Measurements from ENCODE around the gene IFITM10.
A peak's percentile ranks its signal among the peaks of the same experiment; 100 is the strongest.

Gene IFITM10

DNA sequence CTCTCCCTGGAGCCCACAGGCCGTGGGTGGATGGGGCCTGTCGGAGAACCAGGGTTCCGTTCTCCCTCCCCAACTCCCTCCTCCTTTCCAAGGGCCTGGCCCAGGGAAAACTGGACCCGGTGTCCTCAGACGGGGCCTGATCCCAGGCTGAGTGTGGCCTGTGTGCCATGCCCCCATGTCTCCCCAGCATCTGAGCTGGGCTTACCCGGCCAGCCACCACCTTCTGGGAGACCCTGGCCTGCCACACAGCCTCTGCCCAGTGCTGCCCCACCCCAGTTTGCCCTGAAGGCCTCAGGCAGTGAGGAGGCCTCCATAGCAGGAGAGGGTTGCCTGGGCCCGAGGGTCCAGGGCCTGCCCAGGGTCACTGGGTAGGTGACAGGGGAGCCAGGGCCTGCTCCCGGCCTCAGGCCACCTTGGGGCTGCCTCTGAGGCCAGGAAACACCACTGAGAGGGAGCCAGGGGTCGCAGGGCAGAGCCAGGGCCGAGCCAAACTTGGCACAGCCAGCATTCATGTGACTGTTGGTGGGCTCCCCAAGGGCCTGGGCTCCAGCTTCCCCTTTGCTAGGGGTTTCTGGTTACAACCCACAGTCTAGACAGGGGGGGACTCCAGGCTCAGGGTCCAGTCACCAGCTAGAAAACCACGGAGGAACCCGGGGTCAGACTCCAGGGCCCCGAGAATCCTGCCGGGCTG is 590 bp upstream of the IFITM10 start:
- DNase-seq: no peak

DNA sequence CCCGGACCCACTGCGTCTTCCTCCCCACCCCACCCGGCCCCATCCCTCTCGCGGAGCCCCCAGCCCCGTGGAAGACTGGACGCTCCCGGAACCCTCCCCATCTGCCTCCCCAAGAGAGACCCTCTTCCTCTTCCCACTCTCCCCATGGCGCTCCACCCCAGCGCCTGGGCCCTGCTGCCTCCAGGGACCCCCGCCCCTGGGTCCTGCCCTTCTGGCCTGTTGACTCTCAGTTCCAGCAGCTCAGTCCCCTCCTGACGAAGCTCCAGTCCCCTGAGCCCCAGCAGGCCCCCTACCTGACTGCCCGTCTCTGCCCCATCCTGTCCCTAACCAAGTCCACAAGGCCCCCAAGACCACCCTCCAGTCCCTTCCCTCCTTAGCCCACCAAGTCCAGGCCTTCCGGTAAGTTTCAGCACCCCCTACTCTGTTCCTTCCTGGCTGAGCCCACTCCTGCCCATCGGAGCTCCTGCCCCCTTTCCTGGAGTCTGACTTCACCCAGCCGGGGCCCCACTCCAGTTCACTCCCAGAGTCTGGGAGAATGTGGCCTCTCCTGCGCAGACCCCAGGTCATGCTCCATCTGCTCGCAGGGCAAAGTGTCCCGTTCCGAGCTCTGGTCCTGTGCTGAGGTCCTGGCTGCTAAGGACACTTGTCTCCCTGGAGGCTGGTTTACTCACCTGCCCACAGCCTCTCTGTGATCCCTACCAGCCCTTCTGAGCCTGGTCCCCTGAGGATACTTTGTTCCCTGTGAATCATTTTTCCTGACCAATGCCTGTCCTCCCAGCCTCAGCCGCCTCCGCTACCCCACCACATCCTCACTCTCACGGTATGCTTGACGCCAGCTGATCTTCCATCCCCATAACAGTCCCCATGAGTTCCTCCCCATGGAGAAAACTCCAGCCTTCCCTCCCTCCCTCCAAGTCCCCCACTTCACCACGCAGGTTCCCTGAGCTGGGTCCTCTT is 722 bp downstream of the IFITM10 start:
- no peak for DNase-seq

DNA sequence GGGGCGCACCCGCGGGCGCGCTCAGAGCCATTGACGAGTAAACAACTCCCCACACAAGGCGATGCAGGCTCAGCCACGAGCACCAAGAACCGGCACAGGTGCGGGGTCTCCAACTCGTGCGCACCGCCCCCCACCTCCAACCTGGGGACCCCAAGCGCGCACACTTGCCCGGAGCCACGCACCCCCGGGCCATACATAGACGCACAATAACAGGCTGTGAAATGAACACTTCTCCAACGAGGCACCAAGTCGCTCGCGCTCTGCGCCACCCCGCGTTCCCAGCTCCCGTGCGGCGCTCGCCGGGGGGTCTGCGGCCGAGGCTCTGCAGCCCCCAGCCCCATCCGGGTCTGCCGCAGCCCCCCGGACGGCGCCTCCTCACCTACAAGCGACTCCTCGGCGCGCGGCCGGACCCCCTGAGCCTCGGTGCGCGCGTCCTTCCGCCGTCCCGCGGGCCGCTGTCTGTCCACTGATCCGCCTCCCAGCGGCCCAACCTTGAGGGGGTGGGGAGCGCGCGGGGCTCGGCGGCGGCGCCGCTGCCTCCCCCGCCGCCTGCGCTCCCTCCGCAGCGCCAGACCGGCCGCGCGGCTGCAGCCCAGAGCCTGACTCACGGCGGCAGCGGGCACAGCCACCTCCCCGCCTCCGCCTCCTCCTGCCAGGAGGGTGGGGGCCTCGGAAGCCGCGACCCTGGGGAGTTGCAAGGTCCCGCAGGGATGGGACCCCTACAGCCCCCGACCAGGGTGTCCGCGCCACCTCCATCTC is 1.6 kb downstream of the IFITM10 start:
- no peak for DNase-seq

DNA sequence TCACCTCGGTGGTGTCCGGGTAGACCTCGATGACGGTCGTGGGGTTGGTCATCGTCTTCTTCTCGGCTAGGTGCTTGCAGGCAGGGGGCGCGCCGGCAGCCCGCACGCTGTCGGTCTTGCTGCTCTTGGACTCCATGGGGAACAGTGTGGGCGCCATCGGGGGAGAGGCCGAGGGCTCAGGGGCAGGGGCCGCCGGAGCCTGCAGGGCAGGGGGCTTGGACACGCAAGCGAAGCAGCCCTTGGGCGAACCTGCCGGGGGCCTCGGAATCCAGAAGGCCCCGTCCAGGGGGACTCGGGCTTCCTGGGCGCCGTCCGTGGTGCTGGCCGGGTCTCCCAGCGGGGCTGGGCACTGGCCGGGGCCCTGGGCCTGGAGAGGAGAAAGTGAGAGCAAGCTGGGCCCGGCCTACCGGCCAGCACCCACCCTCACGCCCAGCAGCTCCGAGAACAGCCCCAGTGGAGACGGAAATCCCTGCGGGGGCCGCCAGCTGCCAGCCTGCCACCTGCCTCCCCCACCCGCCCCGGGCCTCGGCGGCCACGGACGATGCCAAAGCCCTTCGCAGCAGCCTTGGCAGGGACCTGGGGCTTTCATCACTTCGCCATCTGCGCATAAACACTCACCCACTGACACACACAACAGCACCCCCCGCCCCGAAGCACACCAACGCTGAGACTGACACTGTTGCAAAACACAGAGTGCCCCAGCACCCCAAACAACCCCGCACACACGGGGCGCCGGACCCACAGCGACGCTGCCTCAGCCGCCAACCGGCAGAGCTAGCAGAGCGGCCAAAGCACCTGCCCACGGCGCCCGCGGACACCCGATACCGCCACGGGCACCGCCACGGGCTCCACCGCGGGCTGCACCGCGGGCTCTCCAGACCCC is 2.4 kb downstream of the IFITM10 start:
- DNase-seq: no peak

DNA sequence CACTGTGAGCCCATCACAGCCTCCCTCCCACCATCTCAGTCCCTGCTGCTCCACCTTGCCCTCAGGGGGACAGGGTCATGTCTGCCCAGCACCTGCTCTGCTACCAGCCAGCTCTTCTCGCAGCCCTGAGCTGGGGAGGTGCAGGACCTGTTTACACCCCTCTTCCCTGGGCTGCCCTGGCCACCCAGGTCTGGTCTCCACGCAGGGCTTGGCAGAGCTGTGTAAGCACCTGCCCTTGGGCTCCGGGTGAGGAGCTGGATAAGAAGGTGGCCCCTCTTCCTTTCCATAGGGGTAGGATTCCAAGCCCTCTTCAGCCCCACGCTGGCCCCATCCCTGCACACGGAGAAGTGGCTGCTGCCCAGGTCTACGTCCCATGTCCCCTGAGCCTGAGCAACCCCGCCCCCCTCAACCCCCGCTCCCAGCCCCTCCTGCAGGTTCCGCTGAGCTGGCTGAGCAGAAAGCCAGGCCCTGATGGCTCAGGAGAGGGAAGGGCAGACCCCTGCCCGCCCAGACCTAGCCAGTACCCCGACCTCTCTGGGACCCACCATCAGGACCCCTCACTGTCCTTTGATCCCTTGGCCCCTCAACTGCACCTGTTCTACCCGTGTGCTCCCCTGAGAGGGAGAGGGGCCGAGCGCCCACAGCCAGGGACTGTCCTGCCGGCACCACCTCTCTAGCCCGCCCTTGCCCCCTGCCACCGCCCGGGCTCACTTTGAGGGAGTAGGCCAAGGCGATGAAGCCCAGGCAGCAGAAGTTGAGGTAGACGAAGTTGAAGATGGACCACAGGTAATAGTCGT is 3.2 kb downstream of the IFITM10 start:
- DNase-seq: no peak

DNA sequence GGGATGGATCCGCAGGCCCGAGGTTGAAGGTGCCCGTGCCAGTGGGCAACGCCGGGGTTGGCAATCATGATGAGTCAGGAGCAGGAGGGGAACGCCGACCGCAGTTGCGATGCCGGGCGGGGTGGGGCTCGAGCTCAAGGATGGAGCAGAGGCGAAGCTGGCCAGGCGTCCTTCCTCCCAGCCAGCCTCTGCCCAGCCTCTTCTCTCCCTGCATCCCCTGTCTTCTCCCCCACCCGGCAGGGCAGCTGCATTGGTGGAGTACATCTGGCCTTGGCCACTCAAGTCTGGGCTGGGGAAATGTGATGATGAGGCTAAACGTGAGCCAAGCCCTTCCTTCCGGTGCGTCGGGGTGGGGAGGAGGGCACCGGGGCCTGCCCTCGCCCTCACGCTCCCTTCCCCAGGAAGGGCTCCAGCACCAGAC is 3.9 kb downstream of the IFITM10 start:
- DNase-seq: peak; percentile 84

DNA sequence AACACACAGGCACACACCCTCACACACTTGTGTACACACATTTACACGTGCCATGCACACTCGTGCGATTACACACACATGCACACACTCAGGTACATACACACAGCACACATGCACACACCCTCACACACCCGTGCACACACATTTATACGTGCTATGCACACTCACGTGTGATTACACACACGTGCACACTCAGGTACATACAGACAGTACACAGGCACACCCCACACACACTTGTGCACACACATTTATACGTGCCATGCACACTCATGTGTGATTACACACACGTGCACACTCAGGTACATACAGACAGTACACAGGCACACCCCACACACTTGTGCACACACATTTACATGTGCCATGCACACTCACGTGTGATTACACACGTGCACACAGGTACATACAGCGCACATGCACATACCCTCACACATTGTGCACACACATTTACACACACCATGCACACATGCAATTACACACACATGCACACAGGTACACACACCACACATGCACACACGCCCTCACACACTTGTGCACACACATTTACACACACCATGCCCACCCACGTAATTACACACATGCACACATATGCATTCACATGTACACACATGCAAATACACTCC is 4.6 kb downstream of the IFITM10 start:
- DNase-seq: no peak

DNA sequence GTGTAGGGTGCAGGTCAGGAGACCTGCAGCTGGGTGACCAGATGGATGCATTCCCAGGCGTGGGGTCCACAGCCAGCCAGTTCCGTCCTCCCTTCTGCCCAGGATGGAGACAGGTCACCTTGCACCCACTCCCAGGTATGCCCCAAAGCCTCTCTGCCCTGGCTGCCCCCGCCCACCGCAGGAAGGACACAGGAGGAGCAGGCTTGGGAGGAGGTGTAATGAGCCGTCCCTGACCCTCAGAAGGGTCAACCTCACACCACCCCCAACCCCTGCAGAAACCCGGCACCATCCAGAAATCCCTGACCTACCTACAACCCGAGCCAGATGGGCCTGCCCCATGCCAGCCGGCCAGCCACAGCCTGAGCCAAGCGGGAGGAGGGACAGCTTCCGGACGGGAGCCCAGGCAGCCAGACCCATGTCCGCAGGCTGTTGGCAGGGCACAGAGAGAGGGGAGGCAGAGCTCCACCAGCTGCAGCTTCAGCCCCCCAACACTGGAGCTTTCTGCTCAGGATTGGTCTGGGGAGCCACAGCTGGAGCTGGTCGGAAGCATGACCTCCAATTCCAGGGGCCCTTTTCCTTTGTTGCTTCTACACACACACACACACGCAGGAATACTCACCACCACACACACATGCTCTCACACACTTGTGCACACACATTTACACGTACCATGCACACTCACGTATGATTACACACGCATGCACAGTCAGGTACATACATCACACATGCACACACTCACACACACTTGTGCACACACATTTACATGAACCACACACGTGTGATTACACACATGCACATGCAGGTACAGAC is 5.3 kb downstream of the IFITM10 start:
- no peak for DNase-seq

DNA sequence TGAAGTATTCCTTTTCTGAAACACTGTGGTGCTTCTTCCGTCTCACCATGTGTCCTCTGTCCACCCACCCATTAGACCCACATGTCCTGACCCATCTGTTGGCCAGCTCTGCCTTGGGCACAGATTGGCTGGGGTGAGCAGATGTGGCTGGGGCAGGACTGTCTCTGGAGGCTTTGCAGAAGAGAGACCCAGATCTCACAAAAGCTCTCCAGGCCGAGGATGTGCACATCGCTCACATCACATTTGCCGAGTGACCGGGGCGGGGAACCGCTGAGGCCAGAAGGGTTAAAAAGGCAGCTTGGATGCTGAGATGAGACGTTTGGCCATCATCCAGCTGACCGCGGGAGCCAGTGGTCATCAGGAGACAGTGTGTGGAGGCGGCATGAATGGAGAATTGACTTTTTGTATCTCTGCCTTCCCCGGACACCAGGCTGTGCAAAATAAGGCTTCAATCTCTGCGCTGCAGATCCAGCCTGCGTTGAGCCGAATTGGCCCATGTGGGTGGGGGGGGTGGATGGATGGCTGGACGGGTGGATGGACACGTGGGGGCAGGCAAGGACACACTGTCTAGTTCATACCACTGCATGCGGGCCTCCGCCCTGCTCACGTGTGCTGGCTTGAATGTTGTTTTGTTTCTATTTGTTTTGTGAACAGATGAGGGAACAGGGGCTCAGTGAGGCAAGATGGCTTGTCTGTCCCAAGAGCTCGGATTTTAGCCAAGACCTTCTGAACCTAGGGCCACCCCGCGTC is 6.1 kb downstream of the IFITM10 start:
- DNase-seq: no peak

DNA sequence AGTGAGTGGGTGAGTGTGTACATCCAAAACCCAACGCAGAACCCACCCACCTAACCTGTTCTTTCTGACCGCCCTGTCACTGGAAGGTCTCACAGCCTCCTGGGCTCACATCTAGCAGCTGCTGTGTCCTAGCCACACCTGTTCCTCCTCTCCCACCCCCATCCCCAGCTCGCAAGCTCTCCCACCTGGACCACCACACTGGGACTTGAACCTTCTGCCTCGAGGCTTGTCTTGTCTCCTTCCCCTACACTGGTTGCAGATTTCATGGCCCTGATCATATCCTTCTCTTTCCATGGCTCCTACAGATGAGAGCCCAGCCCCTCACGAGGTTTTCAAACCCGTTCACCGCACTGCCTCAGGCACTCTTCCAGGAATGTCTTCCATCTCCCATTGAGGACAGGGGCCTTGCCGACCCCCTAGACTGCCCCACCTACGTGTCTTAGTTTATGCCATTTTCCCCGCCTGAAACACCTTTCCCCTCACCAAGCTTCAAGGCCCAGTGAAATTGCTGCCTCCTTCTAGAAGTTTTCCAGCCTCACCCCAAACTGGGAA is 6.7 kb downstream of the IFITM10 start:
- DNase-seq: no peak

DNA sequence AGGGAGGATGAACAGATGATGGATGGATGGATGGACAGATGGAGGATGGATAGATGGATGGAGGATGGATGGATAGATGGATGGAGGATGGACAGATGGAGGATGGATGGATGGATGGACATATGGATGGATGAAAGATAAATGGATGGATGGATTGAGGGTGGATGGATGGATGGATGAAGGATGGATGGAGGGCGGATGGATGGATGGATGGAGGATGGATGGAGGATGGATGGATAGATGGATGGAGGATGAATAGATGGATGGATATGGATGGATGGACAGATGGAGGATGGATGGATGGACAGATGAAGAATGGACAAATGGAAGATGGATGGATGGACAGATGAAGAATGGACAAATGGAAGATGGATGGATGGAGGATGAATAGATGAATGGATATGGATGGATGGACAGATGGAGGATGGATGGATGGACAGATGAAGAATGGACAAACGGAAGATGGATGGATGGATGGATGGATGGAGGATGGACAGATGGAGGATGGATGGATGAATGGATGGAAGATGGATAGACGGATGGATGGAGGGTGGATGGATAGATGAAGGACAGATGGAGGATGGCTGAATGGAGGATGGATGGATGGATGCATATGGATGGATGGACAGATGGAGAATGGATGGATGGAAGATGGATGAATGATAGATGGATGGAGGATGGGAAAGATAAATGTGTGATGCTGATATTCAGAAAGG is 7.4 kb downstream of the IFITM10 start:
- no peak for DNase-seq

DNA sequence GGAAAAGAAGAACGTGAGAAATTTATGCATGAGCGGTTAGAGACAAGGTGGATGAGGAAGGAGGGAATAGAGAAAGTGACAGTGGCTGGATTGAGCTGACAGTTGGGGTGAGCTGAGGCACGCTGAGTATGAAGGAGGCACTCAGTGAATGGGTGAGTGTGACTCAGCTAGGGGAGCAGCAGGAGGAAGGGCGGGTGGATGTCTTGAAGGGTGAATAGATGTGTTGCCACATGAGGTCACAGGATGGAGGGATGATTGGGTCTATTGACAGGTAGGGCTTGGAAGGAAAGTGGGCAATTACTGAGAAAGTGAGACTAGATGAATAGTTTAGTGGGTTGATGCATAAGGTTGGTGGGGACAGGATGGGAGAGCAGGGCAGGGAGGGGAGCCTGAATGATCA is 8.0 kb downstream of the IFITM10 start:
- no peak for DNase-seq

DNA sequence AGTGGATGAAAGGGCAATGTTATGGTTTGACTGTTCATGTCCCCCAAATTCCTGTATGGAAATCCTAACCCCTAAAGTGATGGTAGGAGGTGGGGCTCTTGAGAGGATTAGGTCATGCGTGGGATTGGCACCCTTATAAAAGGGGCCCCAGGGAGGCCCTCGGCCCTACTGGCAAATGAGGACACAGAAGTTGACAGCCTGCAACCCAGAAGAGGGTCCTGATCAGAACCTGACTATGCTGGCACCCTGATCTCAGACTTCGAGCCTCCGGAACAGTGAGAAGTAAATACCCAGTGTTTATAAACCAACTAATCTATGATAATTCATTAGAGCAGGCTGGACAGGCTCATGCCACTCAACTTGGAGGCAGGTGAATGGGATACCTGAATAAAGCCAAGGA is 8.7 kb downstream of the IFITM10 start:
- DNase-seq: no peak

DNA sequence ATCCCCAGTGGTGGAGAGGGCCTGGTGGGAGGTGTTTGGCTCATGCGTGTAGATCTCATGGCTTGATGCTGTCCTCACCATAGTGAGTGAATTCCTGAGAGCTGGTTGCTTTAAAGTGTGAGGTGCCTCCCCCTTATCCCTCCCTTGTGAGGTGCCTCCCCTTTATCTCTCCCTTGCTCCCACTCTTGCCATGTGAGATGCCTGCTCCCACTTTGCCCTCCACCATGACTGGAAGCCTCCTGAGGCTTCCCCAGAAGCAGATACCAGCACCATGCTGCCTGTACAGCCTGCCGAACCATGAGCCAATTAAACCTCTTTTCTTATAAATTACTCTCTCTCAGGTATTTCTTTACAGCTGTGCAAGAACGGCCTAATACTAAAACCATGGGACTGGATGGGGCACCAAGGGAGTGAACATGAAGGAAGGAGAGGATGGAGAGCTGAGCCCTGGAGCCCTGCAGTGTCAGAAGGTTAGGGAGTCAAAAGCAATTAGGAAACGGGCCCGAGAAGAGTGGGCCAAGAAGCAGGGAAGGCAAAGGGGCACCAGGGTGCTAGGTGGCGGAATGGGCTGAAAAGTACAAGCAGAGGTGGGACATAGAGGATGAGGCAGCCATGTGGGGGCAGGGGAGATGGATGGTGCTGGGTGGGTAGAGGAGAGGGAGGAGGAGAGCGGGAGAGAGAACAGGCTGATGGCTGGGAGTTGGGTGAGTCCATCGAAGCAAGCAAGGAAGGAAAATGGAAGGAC is 9.4 kb downstream of the IFITM10 start:
- DNase-seq: no peak

DNA sequence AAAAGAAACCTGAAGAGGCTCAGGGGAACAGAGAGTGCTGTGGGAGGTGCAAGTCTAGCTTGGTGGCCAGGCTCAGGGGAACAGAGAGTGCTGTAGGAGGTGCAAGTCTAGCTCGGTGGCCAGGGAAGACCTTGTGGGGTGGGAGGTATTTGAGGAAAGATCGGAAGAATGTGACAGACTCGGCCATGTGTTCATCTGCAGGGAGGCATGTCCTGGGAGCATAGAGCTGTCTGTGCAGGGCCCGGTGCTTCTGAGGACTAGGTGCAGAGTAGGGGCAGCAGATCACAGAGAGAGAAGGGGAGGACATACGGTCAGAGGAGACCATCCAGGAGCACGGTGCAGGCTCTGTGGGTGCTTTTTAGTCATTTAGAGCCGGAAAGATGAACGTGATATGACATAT is 10.8 kb downstream of the IFITM10 start:
- DNase-seq: no peak

DNA sequence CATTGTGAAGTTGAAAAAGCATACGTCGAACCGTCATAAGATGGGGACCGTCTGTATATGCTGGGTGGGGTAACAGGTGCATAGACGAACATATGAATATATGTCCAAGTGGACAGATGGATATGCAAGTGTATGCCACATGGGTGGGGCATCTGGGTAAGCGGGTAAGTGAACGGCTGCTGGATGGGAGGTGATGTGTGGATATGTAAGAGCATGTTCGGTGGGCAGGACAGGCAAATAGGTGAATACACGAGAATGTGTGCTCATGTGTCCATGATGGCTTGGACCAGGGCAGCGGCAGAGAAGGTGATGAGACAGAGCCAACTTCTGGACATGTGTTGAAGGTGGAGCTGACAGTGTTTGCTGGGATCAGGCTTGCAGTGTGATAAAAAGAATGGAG is 12.0 kb downstream of the IFITM10 start:
- DNase-seq: no peak

DNA sequence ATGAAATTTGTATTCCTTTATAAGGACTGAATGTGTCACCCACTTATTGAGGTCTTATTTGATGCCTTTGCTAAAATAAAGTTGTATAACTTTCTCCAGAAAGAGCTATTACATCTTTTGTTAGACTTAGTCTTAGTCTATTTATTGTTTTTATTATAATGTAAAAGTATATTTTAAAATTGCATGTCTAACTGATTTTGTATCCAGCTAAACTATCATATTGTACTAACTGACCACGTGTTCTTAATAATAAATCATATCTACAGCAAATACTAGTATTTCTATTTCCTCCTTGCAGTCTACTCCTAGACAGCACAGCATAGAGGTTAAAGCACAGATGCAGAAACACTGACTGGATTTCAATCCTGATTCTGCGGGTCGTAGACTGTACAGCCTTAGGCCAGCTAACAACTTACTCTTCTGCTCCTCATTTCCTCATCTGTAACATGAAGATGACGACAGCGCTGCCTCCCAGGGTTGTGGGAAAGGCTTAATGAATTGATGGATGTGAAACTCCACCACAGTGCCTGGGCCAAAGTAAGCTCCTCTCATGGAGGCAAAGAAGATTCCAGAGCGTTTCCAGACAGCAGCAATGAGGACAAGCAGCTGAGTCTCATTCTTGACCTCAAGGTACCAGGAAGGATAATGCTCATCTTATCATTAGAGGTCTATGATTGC is 13.2 kb downstream of the IFITM10 start:
- no peak for DNase-seq
